Mucosa of gallbladder (tissue), 1 donor: Measurements from ENCODE around the gene OR6C65. TPM values are rescaled to one million over a fixed set of nuclear protein-coding genes. Genes with fewer than 3 reads are reported as not detected.

ENCODE experiments used
- DNase-seq: peaks from one replicate; pipeline ENCODE4 v3.0.0-alpha.2; 2020; ENCODE audit warnings: low spot score
- total RNA-seq: library from RNA; stranded (reverse); gene quantifications from one replicate; pipeline ENCODE4 v1.2.1, GENCODE V29; 2021
- donor health status: DM: no; HTN: no; CAD: no.

OR6C65 gene
- total RNA-seq, 1 donor from 2014 or later, result not detected

DNA sequence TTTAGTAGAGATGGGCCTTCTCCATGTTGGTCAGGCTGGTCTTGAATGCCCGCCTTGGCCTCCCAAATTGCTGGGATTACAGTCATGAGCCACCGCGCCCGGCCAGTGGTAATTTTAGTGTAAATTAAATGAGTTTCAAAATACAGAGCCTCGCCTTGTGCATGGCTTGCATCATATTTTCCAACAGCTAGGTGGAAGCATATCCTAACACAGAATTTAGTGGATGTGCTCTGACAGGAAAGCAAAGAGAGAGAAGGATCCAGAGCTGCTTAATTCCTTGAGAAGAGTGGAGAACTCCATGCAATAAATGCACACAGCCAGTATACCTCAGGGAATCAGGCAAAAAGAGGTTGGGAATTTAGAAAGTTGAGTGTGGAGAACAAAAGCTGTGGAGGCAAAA lies 46.0 kb downstream of the OR6C65 start:
- DNase-seq, result no peak

DNA sequence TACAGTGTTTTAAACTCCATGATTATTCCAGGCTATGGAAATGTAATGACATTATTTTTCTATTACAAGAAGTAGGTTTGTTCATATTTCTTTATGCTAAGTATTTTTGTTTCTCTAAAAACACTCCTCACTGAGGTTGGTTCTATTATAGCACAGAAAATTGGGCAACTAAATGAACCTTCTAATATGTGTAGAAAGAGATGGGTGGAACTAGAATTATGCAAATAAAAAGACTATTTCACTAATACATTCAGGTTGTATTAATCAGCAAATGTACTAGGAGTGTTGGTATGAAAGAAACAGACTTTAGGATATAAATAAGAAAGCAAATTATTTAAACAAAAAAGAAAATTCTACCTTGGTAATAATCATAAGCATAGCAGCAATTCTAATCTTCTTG lies 48.5 kb downstream of the OR6C65 start:
- DNase-seq, result no peak

Other genes starting within 250 kb of the OR6C65 start
- gene OR10A7, start 179.5 kb upstream of the OR6C65 start, total RNA-seq, result not detected
- gene OR6C74, start 155.9 kb upstream of the OR6C65 start, total RNA-seq, result not detected
- gene OR6C6, start 104.0 kb upstream of the OR6C65 start, total RNA-seq, result not detected
- gene OR6C1, start 86.2 kb upstream of the OR6C65 start, total RNA-seq, result not detected
- not detected for gene OR6C3, start 69.8 kb upstream of the OR6C65 start, total RNA-seq
- not detected for gene OR6C75, start 37.6 kb upstream of the OR6C65 start, total RNA-seq
- not detected for gene OR6C76, start 25.7 kb downstream of the OR6C65 start, total RNA-seq
- gene OR6C2, start 43.5 kb downstream of the OR6C65 start, total RNA-seq, result not detected
- gene OR6C70, start 69.6 kb downstream of the OR6C65 start, total RNA-seq, result not detected
- gene OR6C68, start 91.8 kb downstream of the OR6C65 start, total RNA-seq, result not detected
- gene OR6C4, start 149.1 kb downstream of the OR6C65 start, total RNA-seq, result not detected
- gene OR2AP1, start 171.9 kb downstream of the OR6C65 start, total RNA-seq, result not detected
- not detected for gene OR10P1, start 236.4 kb downstream of the OR6C65 start, total RNA-seq